OCI-LY7 (cell line): Measurements from ENCODE around the gene BEAN1. TPM values are rescaled to one million over a fixed set of nuclear protein-coding genes. Genes with fewer than 3 reads are reported as not detected.
"Not testable (repeated sequence)": the region's sequence is repeated elsewhere in the genome, so short reads cannot be mapped to it uniquely, and the experiment has no call there.

Source experiments
- BruUV-seq: library from RNA; stranded (reverse); fragments of 400-500 nt; replicated peaks from 2 replicates; lab custom pipeline; 2021; lab: Mats Ljungman, UMichigan
- CTCF ChIA-PET: fragments of 300-600 bp; sonication (Branson Sonifier 250); formaldehyde crosslinking; loops from one replicate; lab custom pipeline; 2022; ENCODE audit warnings: antibody characterized with exemption; ENCODE audit not compliant: unreplicated experiment; lab: Charles Lee
- POLR2A ChIA-PET: fragments of 300-600 bp; sonication (Branson Sonifier 250); formaldehyde crosslinking; loops from one replicate; lab custom pipeline; 2022; ENCODE audit warnings: antibody characterized with exemption; lab: Charles Lee
- DNase-seq: peaks from one replicate; pipeline ENCODE4 v3.0.0-alpha.2; 2015; ENCODE audit warnings: low spot score
- H2AFZ ChIP-seq: fragments of 200-600 bp; sonication (generic), shearing (Covaris generic); 2 replicates; pipeline ENCODE4 v1.6.1; 2014; ENCODE audit warnings: mild to moderate bottlenecking, antibody characterized with exemption, low read length, moderate library complexity
- H3K27ac ChIP-seq: fragments of 200-600 bp; sonication (generic); 2 replicates; pipeline ENCODE4 v1.5.1; 2014; ENCODE audit warnings: mixed run types, low read depth, mild to moderate bottlenecking, moderate library complexity, low read length, inconsistent platforms; ENCODE audit not compliant: poor library complexity, severe bottlenecking
- H3K36me3 ChIP-seq: fragments of 200-600 bp; sonication (generic); 2 replicates; pipeline ENCODE4 v1.6.1; 2014; ENCODE audit warnings: mild to moderate bottlenecking, antibody characterized with exemption, low read length, moderate library complexity, mixed read lengths; ENCODE audit not compliant: insufficient read depth
- H3K4me1 ChIP-seq: fragments of 200-600 bp; sonication (generic); 2 replicates; pipeline ENCODE4 v1.5.1; 2014; ENCODE audit warnings: mild to moderate bottlenecking, low read length; ENCODE audit not compliant: insufficient read depth, poor library complexity, severe bottlenecking
- H3K4me2 ChIP-seq: fragments of 200-600 bp; sonication (generic); 2 replicates; pipeline ENCODE4 v1.6.1; 2014; ENCODE audit warnings: mild to moderate bottlenecking, low read length
- H3K4me3 ChIP-seq: fragments of 200-600 bp; sonication (generic); 2 replicates; pipeline ENCODE4 v1.5.1; 2014; ENCODE audit warnings: mild to moderate bottlenecking, low read depth, low read length; ENCODE audit not compliant: poor library complexity, severe bottlenecking
- H3K79me2 ChIP-seq: fragments of 200-600 bp; sonication (generic); 2 replicates; pipeline ENCODE4 v1.6.1; 2016; ENCODE audit warnings: low read depth, mild to moderate bottlenecking, low read length, moderate library complexity, mixed read lengths; ENCODE audit not compliant: insufficient read depth
- H3K9me2 ChIP-seq: fragments of 200-600 bp; sonication (generic); 2 replicates; pipeline ENCODE4 v1.6.1; 2016; ENCODE audit warnings: mild to moderate bottlenecking, low read length, mixed read lengths; ENCODE audit not compliant: insufficient read depth
- H3K9me3 ChIP-seq: fragments of 200-600 bp; sonication (generic); 2 replicates; pipeline ENCODE4 v1.6.1; 2014; ENCODE audit warnings: mild to moderate bottlenecking, mixed run types, low read length, mixed read lengths
- H4K20me1 ChIP-seq: fragments of 200-600 bp; sonication (generic); 2 replicates; pipeline ENCODE4 v1.6.1; 2014; ENCODE audit warnings: mild to moderate bottlenecking, antibody characterized with exemption, low read length, moderate library complexity, mixed read lengths; ENCODE audit not compliant: insufficient read depth
- EZH2phosphoT487 ChIP-seq: fragments of 200-600 bp; sonication (generic); IDR thresholded peaks from 2 replicates; pipeline ENCODE4 v1.6.1; 2018; ENCODE audit warnings: low read depth, borderline replicate concordance, mild to moderate bottlenecking, mixed run types, antibody characterized with exemption, low read length, moderate library complexity, mixed read lengths
- intact Hi-C: fragments of 100-400 bp; cut with micrococcal nuclease; formaldehyde crosslinking; loops from one replicate; pipeline ENCODE4 v1.10.0; 2022; ENCODE audit not compliant: unreplicated experiment
- total RNA-seq, 2 experiments: library from RNA; depleted of rRNA in 1 of 2; stranded (reverse); fragments of >200 nt in 1 of 2; shearing (Covaris generic) in 1 of 2; gene quantifications; 2 replicates each; pipeline ENCODE4 v1.2.3, GENCODE V29; 2014 to 2022
- TF ChIP-seq, protein P1 (sequence below): fragments of 200-600 bp; sonication (generic); conservative IDR thresholded peaks from 2 replicates; pipeline ENCODE4 v1.5.1; 2014; ENCODE audit warnings: mild to moderate bottlenecking, antibody characterized with exemption, low read length, moderate library complexity, mixed read lengths

Gene BEAN1
- total RNA-seq, 2 experiments from 2014 or later = 0.13 TPM; not detected in 1

DNA sequence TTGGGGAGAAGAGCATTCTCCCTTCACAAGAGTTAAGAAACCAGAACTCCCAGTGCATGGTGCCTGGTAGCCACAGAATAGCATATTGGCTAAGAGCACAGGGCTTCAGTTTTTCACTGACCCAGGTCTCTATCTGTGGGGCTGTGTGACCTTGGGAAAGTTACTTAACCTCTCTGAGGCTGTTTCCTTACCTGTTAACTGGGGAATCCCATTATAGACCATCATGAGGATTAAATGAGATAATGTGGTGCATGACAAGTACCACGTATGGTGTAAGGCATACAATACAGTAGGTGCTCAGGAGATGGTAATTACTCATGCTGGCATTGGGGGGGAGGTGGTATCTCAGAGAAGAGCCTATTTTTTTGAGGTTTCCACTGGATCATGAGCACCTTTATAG is 33.6 kb downstream of the BEAN1 start:
- Histone ChIP-seq H3K9me3 (no peaks in the 10 kb centered on the region), H2AFZ (no peak overlapping the region), H3K9me2 (no peaks in the 10 kb centered on the region), H3K27ac (no peak overlapping the region), H3K36me3 (no peaks in the 10 kb centered on the region), H3K4me1 (no peaks in the 10 kb centered on the region), H3K4me3 (no peak overlapping the region), H3K4me2 (no peak overlapping the region), H4K20me1 (no peaks in the 10 kb centered on the region), H3K79me2 (no peaks in the 10 kb centered on the region)
- TF ChIP-seq, protein P1, sequence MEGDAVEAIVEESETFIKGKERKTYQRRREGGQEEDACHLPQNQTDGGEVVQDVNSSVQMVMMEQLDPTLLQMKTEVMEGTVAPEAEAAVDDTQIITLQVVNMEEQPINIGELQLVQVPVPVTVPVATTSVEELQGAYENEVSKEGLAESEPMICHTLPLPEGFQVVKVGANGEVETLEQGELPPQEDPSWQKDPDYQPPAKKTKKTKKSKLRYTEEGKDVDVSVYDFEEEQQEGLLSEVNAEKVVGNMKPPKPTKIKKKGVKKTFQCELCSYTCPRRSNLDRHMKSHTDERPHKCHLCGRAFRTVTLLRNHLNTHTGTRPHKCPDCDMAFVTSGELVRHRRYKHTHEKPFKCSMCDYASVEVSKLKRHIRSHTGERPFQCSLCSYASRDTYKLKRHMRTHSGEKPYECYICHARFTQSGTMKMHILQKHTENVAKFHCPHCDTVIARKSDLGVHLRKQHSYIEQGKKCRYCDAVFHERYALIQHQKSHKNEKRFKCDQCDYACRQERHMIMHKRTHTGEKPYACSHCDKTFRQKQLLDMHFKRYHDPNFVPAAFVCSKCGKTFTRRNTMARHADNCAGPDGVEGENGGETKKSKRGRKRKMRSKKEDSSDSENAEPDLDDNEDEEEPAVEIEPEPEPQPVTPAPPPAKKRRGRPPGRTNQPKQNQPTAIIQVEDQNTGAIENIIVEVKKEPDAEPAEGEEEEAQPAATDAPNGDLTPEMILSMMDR = no peak
- intact Hi-C loops = no loop called here
- no TSS peak for BruUV-seq
- DNase-seq = no peak
- POLR2A ChIA-PET = no interaction called here
- CTCF ChIA-PET = no interaction called here

DNA sequence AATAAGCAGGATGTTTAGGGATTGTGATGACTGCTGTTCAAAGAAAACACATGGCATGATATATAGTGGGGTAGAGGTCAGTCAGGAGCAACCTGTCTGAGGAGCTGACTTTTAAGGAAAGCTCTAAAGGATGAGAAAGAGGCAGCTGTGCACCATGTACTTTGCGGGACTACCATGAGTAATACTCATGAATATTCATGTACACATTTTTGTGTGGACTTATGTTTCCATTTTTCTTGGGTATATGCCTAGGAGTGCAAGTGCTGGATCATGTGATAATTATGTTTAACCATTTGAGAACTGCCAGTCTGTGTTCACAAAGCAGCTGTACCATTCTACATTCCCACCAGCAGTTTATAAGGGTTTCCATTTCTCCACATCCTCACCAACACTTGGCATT is 35.8 kb downstream of the BEAN1 start:
- no peak for TF ChIP-seq EZH2phosphoT487
- TF ChIP-seq, protein P1 = no peak
- CTCF ChIA-PET = no interaction called here
- no peaks in the 10 kb centered on the region for H3K79me2 ChIP-seq
- intact Hi-C loops = no loop called here
- H3K9me2 ChIP-seq = no peaks in the 10 kb centered on the region
- POLR2A ChIA-PET = no interaction called here
- H3K27ac ChIP-seq = no peak overlapping the region
- no peaks in the 10 kb centered on the region for H3K36me3 ChIP-seq
- H4K20me1 ChIP-seq = no peaks in the 10 kb centered on the region
- BruUV-seq = no TSS peak
- H3K4me3 ChIP-seq = no peak overlapping the region
- no peaks in the 10 kb centered on the region for H3K4me1 ChIP-seq
- no peak overlapping the region for H2AFZ ChIP-seq
- no peaks in the 10 kb centered on the region for H3K9me3 ChIP-seq
- no peak for DNase-seq
- H3K4me2 ChIP-seq = no peak overlapping the region

DNA sequence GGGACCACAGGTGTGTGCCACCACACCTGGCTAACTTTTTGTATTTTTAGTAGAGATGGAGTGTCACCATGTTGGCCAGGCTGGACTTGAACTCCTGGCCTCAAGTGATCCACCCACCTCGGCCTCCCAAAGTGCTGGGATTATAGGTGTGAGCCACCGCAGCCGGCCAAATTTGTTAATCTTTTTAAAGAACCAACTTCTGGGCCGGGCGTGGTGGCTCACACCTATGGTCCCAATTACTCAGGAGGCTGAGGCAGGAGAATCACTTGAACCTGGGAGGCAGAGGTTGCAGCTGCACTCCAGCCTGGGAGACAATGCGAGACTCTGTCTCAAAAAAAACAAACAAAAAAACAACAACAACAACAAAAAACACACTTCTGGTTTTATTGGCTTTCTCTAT is 38.9 kb downstream of the BEAN1 start:
- H3K9me2 ChIP-seq, BruUV-seq, H3K79me2 ChIP-seq, H4K20me1 ChIP-seq, H3K4me2 ChIP-seq, POLR2A ChIA-PET, H3K4me3 ChIP-seq, H3K36me3 ChIP-seq, CTCF ChIA-PET, H3K4me1 ChIP-seq, intact Hi-C loops, H3K9me3 ChIP-seq, H2AFZ ChIP-seq, DNase-seq, H3K27ac ChIP-seq: not testable (repeated sequence)

DNA sequence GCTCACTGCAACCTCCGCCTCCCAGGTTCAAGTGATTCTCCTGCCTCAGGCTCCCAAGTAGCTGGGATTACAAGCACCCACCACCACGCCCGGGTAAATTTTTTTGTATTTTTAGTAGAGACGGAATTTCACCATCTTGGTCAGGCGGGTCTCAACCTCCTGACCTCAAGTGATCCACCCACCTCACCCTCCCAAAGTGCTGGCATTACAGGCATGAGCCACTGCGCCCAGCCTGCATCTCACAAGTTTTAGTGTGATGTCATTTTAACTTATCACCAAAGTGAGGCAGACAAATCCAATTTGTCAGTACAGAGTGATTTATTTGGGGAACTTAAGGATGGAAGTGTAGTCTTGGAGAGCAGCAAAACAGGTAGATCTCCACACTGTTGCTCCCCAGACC is 39.5 kb downstream of the BEAN1 start:
- H4K20me1 ChIP-seq, CTCF ChIA-PET, DNase-seq, H3K36me3 ChIP-seq, H3K4me2 ChIP-seq, BruUV-seq, H3K4me3 ChIP-seq, POLR2A ChIA-PET, H3K27ac ChIP-seq, intact Hi-C loops, H2AFZ ChIP-seq, H3K9me2 ChIP-seq, H3K4me1 ChIP-seq, H3K9me3 ChIP-seq, H3K79me2 ChIP-seq: not testable (repeated sequence)
